ENCODE results near the gene ALKBH6.
A peak's percentile ranks its signal among the peaks of the same experiment; 100 is the strongest.

DNA sequence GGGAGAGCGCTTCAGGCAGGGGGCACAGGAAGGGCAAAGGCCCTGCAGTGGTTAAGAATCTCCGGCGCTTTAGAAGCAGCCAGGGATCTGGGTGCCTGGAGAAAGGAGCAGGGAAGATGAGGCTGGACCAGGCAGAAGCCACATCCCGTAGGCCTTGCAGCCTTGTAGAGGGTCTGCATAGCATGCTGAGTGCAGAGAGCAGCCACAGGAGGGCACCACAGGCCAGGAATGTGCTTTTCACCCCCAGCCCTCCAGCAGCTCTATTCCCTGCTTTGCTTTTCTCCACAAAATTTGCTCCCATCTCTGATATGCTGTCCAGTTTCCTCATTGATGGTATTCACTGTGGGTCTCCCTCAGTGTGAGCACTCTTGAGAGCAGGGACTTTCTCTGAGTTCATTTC, 46.4 kb upstream of the ALKBH6 start:
- no peak for TF ChIP-seq POLR2A (IDR thresholded peaks at IDR 0.05)
- TF ChIP-seq, protein P1, sequence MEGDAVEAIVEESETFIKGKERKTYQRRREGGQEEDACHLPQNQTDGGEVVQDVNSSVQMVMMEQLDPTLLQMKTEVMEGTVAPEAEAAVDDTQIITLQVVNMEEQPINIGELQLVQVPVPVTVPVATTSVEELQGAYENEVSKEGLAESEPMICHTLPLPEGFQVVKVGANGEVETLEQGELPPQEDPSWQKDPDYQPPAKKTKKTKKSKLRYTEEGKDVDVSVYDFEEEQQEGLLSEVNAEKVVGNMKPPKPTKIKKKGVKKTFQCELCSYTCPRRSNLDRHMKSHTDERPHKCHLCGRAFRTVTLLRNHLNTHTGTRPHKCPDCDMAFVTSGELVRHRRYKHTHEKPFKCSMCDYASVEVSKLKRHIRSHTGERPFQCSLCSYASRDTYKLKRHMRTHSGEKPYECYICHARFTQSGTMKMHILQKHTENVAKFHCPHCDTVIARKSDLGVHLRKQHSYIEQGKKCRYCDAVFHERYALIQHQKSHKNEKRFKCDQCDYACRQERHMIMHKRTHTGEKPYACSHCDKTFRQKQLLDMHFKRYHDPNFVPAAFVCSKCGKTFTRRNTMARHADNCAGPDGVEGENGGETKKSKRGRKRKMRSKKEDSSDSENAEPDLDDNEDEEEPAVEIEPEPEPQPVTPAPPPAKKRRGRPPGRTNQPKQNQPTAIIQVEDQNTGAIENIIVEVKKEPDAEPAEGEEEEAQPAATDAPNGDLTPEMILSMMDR (IDR thresholded peaks at IDR 0.05): peak in 3 of 7 experiments; percentile 12 to 28 (median 28)

Data from body of pancreas (tissue), 4 donors.